Stimulated activated CD4-positive, alpha-beta T cell treated with anti-CD3 and anti-CD28 coated beads, Interleukin-1b, Interleukin-23, amount 100 ng/mL, for 1 hour (primary cell): ENCODE results near the gene PAX5.
"Not testable (repeated sequence)": the region's sequence is repeated elsewhere in the genome, so short reads cannot be mapped to it uniquely, and the experiment has no call there.

ENCODE experiments used
- DNase-seq, 2 donors: peaks; one replicate each; pipeline ENCODE4 v3.0.0-alpha.2; 2020; ENCODE audit warnings: low read depth in 2 of 2

The PAX5 gene

GRCh38 chr9:36880075-36880474 lies 154.0 kb downstream of the PAX5 start:
- no peak for DNase-seq

- DNase-seq, result no peak
Measured at GRCh38 chr9:36878986-36879982, 154.8 kb downstream of the PAX5 start.

GRCh38 chr9:36877239-36877638 lies 156.8 kb downstream of the PAX5 start:
- no peak for DNase-seq

- no peak for DNase-seq
Measured at GRCh38 chr9:36876056-36876455, 158.0 kb downstream of the PAX5 start.

- no peak for DNase-seq
Measured at GRCh38 chr9:36874921-36875320, 159.1 kb downstream of the PAX5 start.

- DNase-seq, result no peak
Measured at GRCh38 chr9:36874261-36874660, 159.8 kb downstream of the PAX5 start.

- DNase-seq, result peak; percentile 25 to 60
Measured at GRCh38 chr9:36873247-36873875, 160.7 kb downstream of the PAX5 start.

GRCh38 chr9:36872641-36873040 lies 161.4 kb downstream of the PAX5 start:
- no peak for DNase-seq

- DNase-seq, result no peak
Measured at GRCh38 chr9:36871606-36872005, 162.5 kb downstream of the PAX5 start.

GRCh38 chr9:36870960-36871359 lies 163.1 kb downstream of the PAX5 start:
- DNase-seq, result no peak

GRCh38 chr9:36869605-36870004 lies 164.5 kb downstream of the PAX5 start:
- DNase-seq, result not testable (repeated sequence)

- no peak for DNase-seq
Measured at GRCh38 chr9:36868586-36869282, 165.3 kb downstream of the PAX5 start.

- no peak for DNase-seq
Measured at GRCh38 chr9:36867672-36868471, 166.2 kb downstream of the PAX5 start.

- no peak for DNase-seq
Measured at GRCh38 chr9:36867241-36867640, 166.8 kb downstream of the PAX5 start.

GRCh38 chr9:36866840-36867239 lies 167.2 kb downstream of the PAX5 start:
- no peak for DNase-seq

GRCh38 chr9:36865731-36866635 lies 168.1 kb downstream of the PAX5 start:
- DNase-seq, result no peak

GRCh38 chr9:36864491-36865410 lies 169.3 kb downstream of the PAX5 start:
- no peak for DNase-seq

- DNase-seq, result no peak
Measured at GRCh38 chr9:36862206-36863145, 171.6 kb downstream of the PAX5 start.
